ENCODE results near the gene ZNF350. TPM values are rescaled to one million over a fixed set of nuclear protein-coding genes. Genes with fewer than 3 reads are reported as not detected.
"Not testable (repeated sequence)": the region's sequence is repeated elsewhere in the genome, so short reads cannot be mapped to it uniquely, and the experiment has no call there.

The ZNF350 gene
- total and polyA plus RNA-seq, 2 donors (not counting 3 experiments of a cell fraction or from before 2014, with no cell fraction given): 2.6 to 9.8 TPM

DNA sequence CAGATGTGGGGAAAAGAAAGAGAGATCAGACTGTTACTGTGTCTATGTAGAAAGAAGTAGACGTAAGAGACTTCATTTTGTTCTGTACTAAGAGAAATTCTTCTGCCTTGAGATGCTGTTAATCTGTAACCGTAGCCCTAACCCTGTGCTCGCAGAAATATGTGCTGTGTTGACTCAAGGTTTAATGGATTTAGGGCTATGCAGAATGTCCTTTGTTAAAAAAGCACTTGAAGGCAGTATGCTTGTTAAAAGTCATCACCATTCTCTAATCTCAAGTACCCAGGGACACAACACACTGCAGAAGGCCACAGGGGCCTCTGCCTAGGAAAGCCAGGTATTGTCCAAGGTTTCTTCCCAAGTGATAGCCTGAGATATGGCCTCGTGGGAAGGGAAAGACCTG, 37.8 kb upstream of the ZNF350 start:
- not testable (repeated sequence) for H2AFZ ChIP-seq (ENCODE audit: low read depth, low read length)

DNA sequence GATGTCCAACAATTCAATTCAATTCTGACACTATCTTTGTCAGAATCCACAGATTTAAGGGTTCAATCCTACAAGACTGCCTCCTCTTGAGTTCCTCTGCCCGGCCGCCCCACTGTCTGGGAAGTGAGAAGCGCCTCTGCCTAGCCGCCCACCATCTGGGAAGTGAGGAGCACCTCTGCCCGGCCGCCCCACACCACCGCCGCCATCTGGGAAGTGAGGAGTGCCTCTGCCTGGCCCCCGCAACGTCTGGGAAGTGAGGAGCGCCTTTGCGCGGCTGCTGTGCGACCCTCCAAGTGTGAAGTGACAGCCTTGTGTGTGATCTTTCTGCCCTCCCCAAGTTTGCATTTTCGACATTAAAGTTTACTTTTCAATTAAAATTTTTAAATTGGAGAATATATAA, 35.6 kb upstream of the ZNF350 start:
- BruUV-seq (replicated peaks): no TSS peak
- H3K9me1 ChIP-seq (replicated peaks; ENCODE audit: control insufficient read depth, extremely low read depth, insufficient read depth, low read length): no peaks in the 10 kb centered on the region
- TF ChIP-seq, protein P1, sequence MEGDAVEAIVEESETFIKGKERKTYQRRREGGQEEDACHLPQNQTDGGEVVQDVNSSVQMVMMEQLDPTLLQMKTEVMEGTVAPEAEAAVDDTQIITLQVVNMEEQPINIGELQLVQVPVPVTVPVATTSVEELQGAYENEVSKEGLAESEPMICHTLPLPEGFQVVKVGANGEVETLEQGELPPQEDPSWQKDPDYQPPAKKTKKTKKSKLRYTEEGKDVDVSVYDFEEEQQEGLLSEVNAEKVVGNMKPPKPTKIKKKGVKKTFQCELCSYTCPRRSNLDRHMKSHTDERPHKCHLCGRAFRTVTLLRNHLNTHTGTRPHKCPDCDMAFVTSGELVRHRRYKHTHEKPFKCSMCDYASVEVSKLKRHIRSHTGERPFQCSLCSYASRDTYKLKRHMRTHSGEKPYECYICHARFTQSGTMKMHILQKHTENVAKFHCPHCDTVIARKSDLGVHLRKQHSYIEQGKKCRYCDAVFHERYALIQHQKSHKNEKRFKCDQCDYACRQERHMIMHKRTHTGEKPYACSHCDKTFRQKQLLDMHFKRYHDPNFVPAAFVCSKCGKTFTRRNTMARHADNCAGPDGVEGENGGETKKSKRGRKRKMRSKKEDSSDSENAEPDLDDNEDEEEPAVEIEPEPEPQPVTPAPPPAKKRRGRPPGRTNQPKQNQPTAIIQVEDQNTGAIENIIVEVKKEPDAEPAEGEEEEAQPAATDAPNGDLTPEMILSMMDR (IDR thresholded peaks at IDR 0.05; ENCODE audit: extremely low read depth in 1 of 2, insufficient read depth in 1 of 2, low read depth in 1 of 2, low read length in 2 of 2): no peak
- TF ChIP-seq MYC (IDR thresholded peaks at IDR 0.05; ENCODE audit: low read depth, low read length) (no peak), JUN (IDR thresholded peaks at IDR 0.05; ENCODE audit: borderline replicate concordance, insufficient read depth, insufficient read length, low read depth) (no peak), EZH2 (IDR thresholded peaks at IDR 0.05; ENCODE audit: borderline replicate concordance, low read depth, low read length, severe bottlenecking) (no peak), FOS (IDR thresholded peaks at IDR 0.05; ENCODE audit: borderline replicate concordance, insufficient read depth, low read length) (no peak), POLR2AphosphoS5 (IDR thresholded peaks at IDR 0.05; ENCODE audit: insufficient read depth, low read depth, low read length) (no peak), POLR2A (IDR thresholded peaks at IDR 0.05; ENCODE audit: low read depth, low read length) (no peak), GATA2 (IDR thresholded peaks at IDR 0.05; ENCODE audit: insufficient read depth, insufficient read length, low read depth, low read length) (no peak)
- TF ChIP-seq, protein P2, sequence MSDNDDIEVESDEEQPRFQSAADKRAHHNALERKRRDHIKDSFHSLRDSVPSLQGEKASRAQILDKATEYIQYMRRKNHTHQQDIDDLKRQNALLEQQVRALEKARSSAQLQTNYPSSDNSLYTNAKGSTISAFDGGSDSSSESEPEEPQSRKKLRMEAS (IDR thresholded peaks at IDR 0.05; ENCODE audit: insufficient read depth, insufficient read length): no peak

More for the DNA sequence above, 37.8 kb upstream of the ZNF350 start:
- H3K27me3 ChIP-seq (ENCODE audit: control insufficient read depth in 2 of 2, insufficient read depth in 2 of 2, low read length in 2 of 2); H3K4me2 ChIP-seq (ENCODE audit: insufficient read depth, low read length); H3K4me1 ChIP-seq (ENCODE audit: control insufficient read depth, extremely low read depth, insufficient read depth, low read length); H4K20me1 ChIP-seq (replicated peaks; ENCODE audit: control insufficient read depth, extremely low read depth, insufficient read depth, low read length); H3K4me3 ChIP-seq (replicated peaks in 1 of 3; ENCODE audit: insufficient read depth in 1 of 3, low read depth in 1 of 3, low read length in 3 of 3); DNase-seq (ENCODE audit: low read depth, low spot score); FAIRE-seq; H3K9me3 ChIP-seq (replicated peaks; ENCODE audit: control insufficient read depth, insufficient read depth, low read length); intact Hi-C loops (cut with micrococcal nuclease); H3K9ac ChIP-seq (replicated peaks; ENCODE audit: extremely low read depth, insufficient read depth, low read length); POLR2A ChIA-PET; H3K27ac ChIP-seq (ENCODE audit: insufficient read depth, low read depth, low read length); CTCF ChIA-PET; dilution Hi-C loops (cut with MboI; ENCODE audit: extremely low pct_ligation_motif_present, low sequenced_read_pairs); BruUV-seq (replicated peaks); H3K9me1 ChIP-seq (replicated peaks; ENCODE audit: control insufficient read depth, extremely low read depth, insufficient read depth, low read length): not testable (repeated sequence)
- peaks cover 0 to 21% of the 10 kb centered on the region in 2 experiments for H3K36me3 ChIP-seq (ENCODE audit: control insufficient read depth in 2 of 2, extremely low read depth in 1 of 2, insufficient read depth in 2 of 2, low read length in 2 of 2)
- H3K79me2 ChIP-seq (ENCODE audit: control insufficient read depth, insufficient read depth, low read length): peaks cover 10% of the 10 kb centered on the region

More for the DNA sequence above, 35.6 kb upstream of the ZNF350 start:
- no peaks in the 10 kb centered on the region for H4K20me1 ChIP-seq (replicated peaks; ENCODE audit: control insufficient read depth, extremely low read depth, insufficient read depth, low read length)
- H3K27ac ChIP-seq (ENCODE audit: insufficient read depth, low read depth, low read length): no peak overlapping the region
- peaks cover 6 to 26% of the 10 kb centered on the region in 2 experiments for H3K36me3 ChIP-seq (ENCODE audit: control insufficient read depth in 2 of 2, extremely low read depth in 1 of 2, insufficient read depth in 2 of 2, low read length in 2 of 2)
- no peak overlapping the region for H2AFZ ChIP-seq (ENCODE audit: low read depth, low read length)
- no peaks in the 10 kb centered on the region for H3K27me3 ChIP-seq (ENCODE audit: control insufficient read depth in 2 of 2, insufficient read depth in 2 of 2, low read length in 2 of 2)
- DNase-seq (ENCODE audit: low read depth, low spot score): no peak
- no peak overlapping the region for H3K4me3 ChIP-seq (replicated peaks in 1 of 3; ENCODE audit: insufficient read depth in 1 of 3, low read depth in 1 of 3, low read length in 3 of 3)
- intact Hi-C loops (cut with micrococcal nuclease) (no loop called here), dilution Hi-C loops (cut with MboI; ENCODE audit: extremely low pct_ligation_motif_present, low sequenced_read_pairs) (no loop called here)
- H3K79me2 ChIP-seq (ENCODE audit: control insufficient read depth, insufficient read depth, low read length): peaks cover 8% of the 10 kb centered on the region
- CTCF ChIA-PET: interaction anchor here (0.7 kb wide), 1 partner anchor 60 kb away, joined by 3 read pairs; no protein-coding TSS in a partner anchor
- FAIRE-seq: no peak
- no peak overlapping the region for H3K9ac ChIP-seq (replicated peaks; ENCODE audit: extremely low read depth, insufficient read depth, low read length)
- POLR2A ChIA-PET: no interaction called here
- H3K9me3 ChIP-seq (replicated peaks; ENCODE audit: control insufficient read depth, insufficient read depth, low read length): no peaks in the 10 kb centered on the region
- H3K4me2 ChIP-seq (ENCODE audit: insufficient read depth, low read length): no peak overlapping the region
- H3K4me1 ChIP-seq (ENCODE audit: control insufficient read depth, extremely low read depth, insufficient read depth, low read length): no peaks in the 10 kb centered on the region

Data from endothelial cell of umbilical vein (primary cell).